Measurements from ENCODE around the gene NANOS3.

The NANOS3 gene

GRCh38 chr19:13864667-13865570 lies 12.0 kb upstream of the NANOS3 start:
- DNase-seq (ENCODE audit: low spot score), result no peak

- DNase-seq (ENCODE audit: low spot score), result no peak
Observed at GRCh38 chr19:13865571-13866462, 11.1 kb upstream of the NANOS3 start.

GRCh38 chr19:13866463-13867046 lies 10.4 kb upstream of the NANOS3 start:
- DNase-seq (ENCODE audit: low spot score), result no peak

- DNase-seq (ENCODE audit: low spot score), result no peak
Observed at GRCh38 chr19:13868663-13869062, 8.3 kb upstream of the NANOS3 start.

GRCh38 chr19:13869281-13869680 lies 7.7 kb upstream of the NANOS3 start:
- no peak for DNase-seq (ENCODE audit: low spot score)

GRCh38 chr19:13870873-13871272 lies 6.1 kb upstream of the NANOS3 start:
- DNase-seq (ENCODE audit: low spot score), result no peak

- no peak for DNase-seq (ENCODE audit: low spot score)
Observed at GRCh38 chr19:13872339-13872694, 4.6 kb upstream of the NANOS3 start.

- no peak for DNase-seq (ENCODE audit: low spot score)
Observed at GRCh38 chr19:13872695-13873389, 4.1 kb upstream of the NANOS3 start.

- no peak for DNase-seq (ENCODE audit: low spot score)
Observed at GRCh38 chr19:13873834-13874515, 3.0 kb upstream of the NANOS3 start.

- no peak for DNase-seq (ENCODE audit: low spot score)
Observed at GRCh38 chr19:13875824-13876223, 1.1 kb upstream of the NANOS3 start.

- no peak for DNase-seq (ENCODE audit: low spot score)
Observed at GRCh38 chr19:13877303-13877702, 369 bp downstream of the NANOS3 start.

- DNase-seq (ENCODE audit: low spot score), result peak; percentile 95
Observed at GRCh38 chr19:13880059-13881043, 3.4 kb downstream of the NANOS3 start.

- no peak for DNase-seq (ENCODE audit: low spot score)
Observed at GRCh38 chr19:13881251-13881691, 4.3 kb downstream of the NANOS3 start.

GRCh38 chr19:13881692-13882418 lies 4.9 kb downstream of the NANOS3 start:
- no peak for DNase-seq (ENCODE audit: low spot score)

- DNase-seq (ENCODE audit: low spot score), result no peak
Observed at GRCh38 chr19:13882419-13882795, 5.5 kb downstream of the NANOS3 start.

- no peak for DNase-seq (ENCODE audit: low spot score)
Observed at GRCh38 chr19:13882836-13883235, 5.9 kb downstream of the NANOS3 start.

GRCh38 chr19:13883516-13884064 lies 6.7 kb downstream of the NANOS3 start:
- no peak for DNase-seq (ENCODE audit: low spot score)

- DNase-seq (ENCODE audit: low spot score), result no peak
Observed at GRCh38 chr19:13884726-13885591, 8.0 kb downstream of the NANOS3 start.
